GM06990 (cell line): ENCODE measurements around the gene MICAL3.

Source experiments
- DNase-seq: peaks from one replicate; pipeline ENCODE4 v3.0.0-alpha.2; 2011; ENCODE audit not compliant: insufficient read length; ENCODE audit errors: extremely low read depth
- H3K27me3 ChIP-seq: replicated peaks from 2 replicates; pipeline ENCODE4 v1.6.0; 2011; ENCODE audit warnings: low read length; ENCODE audit not compliant: control insufficient read depth, insufficient read depth
- H3K36me3 ChIP-seq: 2 replicates; pipeline ENCODE4 v1.5.1; 2011; ENCODE audit warnings: low read length; ENCODE audit not compliant: control insufficient read depth, insufficient read depth
- H3K4me3 ChIP-seq: replicated peaks from 2 replicates; pipeline ENCODE4 v1.5.1; 2011; ENCODE audit warnings: low read depth, mild to moderate bottlenecking, control low read depth, low read length
- TF ChIP-seq, protein P1 (sequence below): IDR thresholded peaks from 2 replicates; pipeline ENCODE4 v1.5.1; 2011; ENCODE audit warnings: low read length, control low read depth, mild to moderate bottlenecking, inconsistent platforms; ENCODE audit not compliant: insufficient read depth, poor library complexity, severe bottlenecking

The MICAL3 gene

DNA sequence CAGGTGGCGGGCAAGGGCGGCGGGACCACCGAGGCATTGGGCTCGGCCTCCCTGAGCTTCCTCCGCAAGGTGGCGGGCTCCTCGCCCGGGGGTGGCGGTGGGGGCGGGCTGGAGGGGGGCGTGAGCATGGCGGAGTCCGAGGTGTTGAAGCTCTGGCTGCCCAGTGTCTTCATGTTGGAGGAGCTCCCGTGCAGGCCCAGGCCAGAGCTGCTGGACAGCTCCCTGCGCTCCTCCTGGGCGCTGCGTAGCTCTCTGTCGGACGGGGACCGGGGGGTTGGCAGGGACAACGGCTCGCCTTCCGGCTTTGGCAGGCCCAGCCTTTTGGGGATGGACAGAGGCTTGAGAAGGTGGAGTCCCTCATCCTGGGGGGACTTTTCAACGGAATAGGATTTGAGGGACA is 206.2 kb downstream of the MICAL3 start:
- H3K36me3 ChIP-seq: peaks cover 2% of the 10 kb centered on the region
- no peak for DNase-seq
- TF ChIP-seq, protein P1, sequence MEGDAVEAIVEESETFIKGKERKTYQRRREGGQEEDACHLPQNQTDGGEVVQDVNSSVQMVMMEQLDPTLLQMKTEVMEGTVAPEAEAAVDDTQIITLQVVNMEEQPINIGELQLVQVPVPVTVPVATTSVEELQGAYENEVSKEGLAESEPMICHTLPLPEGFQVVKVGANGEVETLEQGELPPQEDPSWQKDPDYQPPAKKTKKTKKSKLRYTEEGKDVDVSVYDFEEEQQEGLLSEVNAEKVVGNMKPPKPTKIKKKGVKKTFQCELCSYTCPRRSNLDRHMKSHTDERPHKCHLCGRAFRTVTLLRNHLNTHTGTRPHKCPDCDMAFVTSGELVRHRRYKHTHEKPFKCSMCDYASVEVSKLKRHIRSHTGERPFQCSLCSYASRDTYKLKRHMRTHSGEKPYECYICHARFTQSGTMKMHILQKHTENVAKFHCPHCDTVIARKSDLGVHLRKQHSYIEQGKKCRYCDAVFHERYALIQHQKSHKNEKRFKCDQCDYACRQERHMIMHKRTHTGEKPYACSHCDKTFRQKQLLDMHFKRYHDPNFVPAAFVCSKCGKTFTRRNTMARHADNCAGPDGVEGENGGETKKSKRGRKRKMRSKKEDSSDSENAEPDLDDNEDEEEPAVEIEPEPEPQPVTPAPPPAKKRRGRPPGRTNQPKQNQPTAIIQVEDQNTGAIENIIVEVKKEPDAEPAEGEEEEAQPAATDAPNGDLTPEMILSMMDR: no peak
- no peaks in the 10 kb centered on the region for H3K27me3 ChIP-seq
- H3K4me3 ChIP-seq: no peak overlapping the region

DNA sequence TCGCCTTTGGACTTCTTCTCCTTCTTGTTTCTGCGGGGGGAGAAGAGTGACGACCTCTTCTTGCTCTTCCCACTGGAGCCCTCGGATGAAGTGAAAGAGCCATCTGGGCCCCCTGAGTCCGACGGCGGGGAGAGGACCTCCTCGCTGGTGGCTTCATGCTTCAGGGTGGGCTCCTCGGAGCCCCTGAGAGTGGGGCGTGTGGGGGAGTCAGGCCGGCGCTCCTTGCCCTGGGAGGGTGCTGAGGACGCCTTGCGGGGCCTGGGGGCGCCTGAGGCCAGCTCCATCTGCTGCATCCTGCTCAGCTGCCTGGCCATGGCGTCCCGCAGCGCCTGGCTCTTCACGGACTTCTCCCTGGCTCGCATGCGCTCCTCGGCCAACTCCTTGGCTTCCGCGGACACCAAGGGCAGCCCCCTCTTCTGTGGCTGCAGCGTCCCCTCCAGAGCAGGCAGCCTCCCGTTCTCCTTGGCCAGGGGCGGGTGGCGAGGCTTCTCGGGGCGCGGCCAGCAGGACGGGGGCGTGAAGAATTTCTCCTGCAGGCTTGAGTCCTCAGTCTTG is 206.8 kb downstream of the MICAL3 start:
- TF ChIP-seq, protein P1: no peak
- no peaks in the 10 kb centered on the region for H3K27me3 ChIP-seq
- peaks cover 2% of the 10 kb centered on the region for H3K36me3 ChIP-seq
- no peak overlapping the region for H3K4me3 ChIP-seq
- no peak for DNase-seq

DNA sequence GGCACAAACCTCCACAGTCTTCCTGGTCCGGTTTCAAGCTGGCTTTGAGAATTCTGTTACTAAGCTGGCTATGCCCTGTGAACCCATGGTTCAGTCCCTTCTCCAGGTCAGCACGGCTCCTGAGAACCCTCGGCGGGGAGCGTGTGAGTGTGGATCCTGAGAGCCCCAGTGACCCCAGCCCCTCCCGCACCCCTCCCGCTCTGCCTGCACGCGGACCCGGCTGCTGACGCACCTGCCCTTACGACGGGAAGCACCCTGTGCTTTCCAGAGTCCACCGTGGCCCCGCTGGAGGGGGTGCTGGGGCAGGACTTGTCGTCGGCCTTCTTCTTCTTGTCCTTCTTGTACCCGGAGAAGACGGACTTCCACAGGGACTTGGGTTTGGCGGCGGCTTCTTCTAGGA is 207.3 kb downstream of the MICAL3 start:
- no peak for DNase-seq
- TF ChIP-seq, protein P1: no peak
- Histone ChIP-seq H3K36me3 (peaks cover 2% of the 10 kb centered on the region), H3K27me3 (no peaks in the 10 kb centered on the region), H3K4me3 (no peak overlapping the region)

DNA sequence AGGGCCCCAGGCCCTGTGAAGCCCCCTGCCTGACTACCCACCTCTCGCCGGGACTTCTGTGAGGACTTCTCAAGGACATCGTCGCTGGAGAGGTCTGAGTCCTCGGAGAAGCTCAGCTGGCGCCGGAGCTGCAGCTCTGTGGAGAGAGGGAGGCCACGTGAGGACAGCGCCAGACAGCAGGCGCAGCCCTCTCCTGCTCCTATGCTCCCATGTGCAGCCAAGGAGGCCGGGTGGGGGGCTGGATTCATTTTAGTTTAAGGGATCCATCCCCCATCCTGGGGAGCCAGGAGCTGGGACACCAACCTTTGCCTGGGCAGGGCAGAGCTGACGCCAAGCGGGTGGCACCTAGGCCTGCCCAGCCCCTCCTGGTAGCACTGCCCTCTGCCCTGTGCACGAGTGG is 207.7 kb downstream of the MICAL3 start:
- TF ChIP-seq, protein P1: no peak
- H3K36me3 ChIP-seq: peaks cover 2% of the 10 kb centered on the region
- H3K27me3 ChIP-seq: no peaks in the 10 kb centered on the region
- no peak overlapping the region for H3K4me3 ChIP-seq
- DNase-seq: no peak

DNA sequence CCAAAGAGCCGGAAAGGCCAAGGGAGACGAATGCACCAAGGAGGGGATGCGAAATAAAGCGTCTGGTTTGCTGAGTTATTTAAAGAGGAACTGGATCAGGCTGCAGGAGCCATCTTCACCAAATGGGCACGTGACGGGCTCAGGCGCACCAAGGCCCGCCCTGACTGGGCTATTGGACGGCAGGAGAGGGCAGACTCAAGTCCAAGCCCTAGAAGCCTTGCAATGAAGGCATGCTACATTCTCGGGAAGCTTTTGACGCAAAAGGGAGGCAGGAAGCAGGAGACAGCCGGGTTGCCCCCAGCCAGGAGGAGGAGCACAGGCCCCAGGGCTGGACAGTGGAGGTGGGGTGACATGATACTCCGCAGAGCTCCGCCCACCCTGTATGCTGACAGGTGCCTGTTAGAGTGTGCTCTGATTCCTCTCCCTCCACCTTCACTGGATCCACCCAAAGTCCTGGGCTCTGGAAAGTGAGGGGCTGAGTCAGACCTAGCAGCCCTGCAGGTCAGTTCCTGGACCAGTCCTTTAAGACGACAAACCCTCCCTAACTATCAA is 208.6 kb downstream of the MICAL3 start:
- Histone ChIP-seq H3K4me3 (no peak overlapping the region), H3K27me3 (no peaks in the 10 kb centered on the region), H3K36me3 (peaks cover 2% of the 10 kb centered on the region)
- DNase-seq: no peak
- TF ChIP-seq, protein P1: no peak

DNA sequence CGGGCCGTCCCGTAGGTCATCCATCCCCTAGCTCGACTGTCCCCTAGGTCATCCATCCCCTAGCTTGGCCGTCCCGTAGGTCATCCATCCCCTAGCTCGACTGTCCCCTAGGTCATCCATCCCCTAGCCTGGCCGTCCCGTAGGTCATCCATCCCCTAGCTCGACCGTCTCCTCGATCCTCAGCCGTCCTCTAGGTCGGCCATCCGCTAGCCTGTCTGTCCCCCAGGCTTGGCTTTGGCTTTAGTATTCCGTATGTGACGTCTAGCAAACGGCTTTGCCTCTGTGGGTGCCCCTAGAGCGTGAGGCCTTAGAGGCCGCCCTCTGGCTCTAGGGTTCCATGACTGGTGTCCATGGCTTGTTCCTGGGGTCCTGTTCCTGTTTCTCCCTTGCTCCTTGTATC is 209.5 kb downstream of the MICAL3 start:
- Histone ChIP-seq H3K27me3 (no peaks in the 10 kb centered on the region), H3K4me3 (no peak overlapping the region), H3K36me3 (peaks cover 4% of the 10 kb centered on the region)
- TF ChIP-seq, protein P1: no peak
- DNase-seq: no peak
